OCI-LY7 (cell line): ENCODE results near the gene PCP4L1. TPM values are rescaled to one million over a fixed set of nuclear protein-coding genes. Genes with fewer than 3 reads are reported as not detected.

Source experiments
- BruUV-seq: library from RNA; stranded (reverse); fragments of 400-500 nt; replicated peaks from 2 replicates; lab custom pipeline; 2021; lab: Mats Ljungman, UMichigan
- CTCF ChIA-PET: fragments of 300-600 bp; sonication (Branson Sonifier 250); formaldehyde crosslinking; loops from one replicate; lab custom pipeline; 2022; ENCODE audit warnings: antibody characterized with exemption; ENCODE audit not compliant: unreplicated experiment; lab: Charles Lee
- POLR2A ChIA-PET: fragments of 300-600 bp; sonication (Branson Sonifier 250); formaldehyde crosslinking; loops from one replicate; lab custom pipeline; 2022; ENCODE audit warnings: antibody characterized with exemption; lab: Charles Lee
- DNase-seq: peaks from one replicate; pipeline ENCODE4 v3.0.0-alpha.2; 2015; ENCODE audit warnings: low spot score
- H2AFZ ChIP-seq: fragments of 200-600 bp; sonication (generic), shearing (Covaris generic); 2 replicates; pipeline ENCODE4 v1.6.1; 2014; ENCODE audit warnings: mild to moderate bottlenecking, antibody characterized with exemption, low read length, moderate library complexity
- H3K27ac ChIP-seq: fragments of 200-600 bp; sonication (generic); 2 replicates; pipeline ENCODE4 v1.5.1; 2014; ENCODE audit warnings: mixed run types, low read depth, mild to moderate bottlenecking, moderate library complexity, low read length, inconsistent platforms; ENCODE audit not compliant: poor library complexity, severe bottlenecking
- H3K36me3 ChIP-seq: fragments of 200-600 bp; sonication (generic); 2 replicates; pipeline ENCODE4 v1.6.1; 2014; ENCODE audit warnings: mild to moderate bottlenecking, antibody characterized with exemption, low read length, moderate library complexity, mixed read lengths; ENCODE audit not compliant: insufficient read depth
- H3K4me1 ChIP-seq: fragments of 200-600 bp; sonication (generic); 2 replicates; pipeline ENCODE4 v1.5.1; 2014; ENCODE audit warnings: mild to moderate bottlenecking, low read length; ENCODE audit not compliant: insufficient read depth, poor library complexity, severe bottlenecking
- H3K4me2 ChIP-seq: fragments of 200-600 bp; sonication (generic); 2 replicates; pipeline ENCODE4 v1.6.1; 2014; ENCODE audit warnings: mild to moderate bottlenecking, low read length
- H3K4me3 ChIP-seq: fragments of 200-600 bp; sonication (generic); 2 replicates; pipeline ENCODE4 v1.5.1; 2014; ENCODE audit warnings: mild to moderate bottlenecking, low read depth, low read length; ENCODE audit not compliant: poor library complexity, severe bottlenecking
- H3K79me2 ChIP-seq: fragments of 200-600 bp; sonication (generic); 2 replicates; pipeline ENCODE4 v1.6.1; 2016; ENCODE audit warnings: low read depth, mild to moderate bottlenecking, low read length, moderate library complexity, mixed read lengths; ENCODE audit not compliant: insufficient read depth
- H3K9me2 ChIP-seq: fragments of 200-600 bp; sonication (generic); 2 replicates; pipeline ENCODE4 v1.6.1; 2016; ENCODE audit warnings: mild to moderate bottlenecking, low read length, mixed read lengths; ENCODE audit not compliant: insufficient read depth
- H3K9me3 ChIP-seq: fragments of 200-600 bp; sonication (generic); 2 replicates; pipeline ENCODE4 v1.6.1; 2014; ENCODE audit warnings: mild to moderate bottlenecking, mixed run types, low read length, mixed read lengths
- H4K20me1 ChIP-seq: fragments of 200-600 bp; sonication (generic); 2 replicates; pipeline ENCODE4 v1.6.1; 2014; ENCODE audit warnings: mild to moderate bottlenecking, antibody characterized with exemption, low read length, moderate library complexity, mixed read lengths; ENCODE audit not compliant: insufficient read depth
- CTCF ChIP-seq: fragments of 200-600 bp; sonication (generic); conservative IDR thresholded peaks from 2 replicates; pipeline ENCODE4 v1.5.1; 2014; ENCODE audit warnings: mild to moderate bottlenecking, antibody characterized with exemption, low read length, moderate library complexity, mixed read lengths
- EZH2phosphoT487 ChIP-seq: fragments of 200-600 bp; sonication (generic); IDR thresholded peaks from 2 replicates; pipeline ENCODE4 v1.6.1; 2018; ENCODE audit warnings: low read depth, borderline replicate concordance, mild to moderate bottlenecking, mixed run types, antibody characterized with exemption, low read length, moderate library complexity, mixed read lengths
- intact Hi-C: fragments of 100-400 bp; cut with micrococcal nuclease; formaldehyde crosslinking; loops from one replicate; pipeline ENCODE4 v1.10.0; 2022; ENCODE audit not compliant: unreplicated experiment
- total RNA-seq, 2 experiments: library from RNA; depleted of rRNA in 1 of 2; stranded (reverse); fragments of >200 nt in 1 of 2; shearing (Covaris generic) in 1 of 2; gene quantifications; 2 replicates each; pipeline ENCODE4 v1.2.3, GENCODE V29; 2014 to 2022

The PCP4L1 gene
- total RNA-seq, 2 experiments from 2014 or later, result not detected

GRCh38 chr1:161261261-161262235 lies 3.0 kb downstream of the PCP4L1 start:
- Histone ChIP-seq H3K27ac (no peak overlapping the region), H3K4me3 (peak overlapping the region; percentile 39), H4K20me1 (no peaks in the 10 kb centered on the region), H3K4me2 (peak overlapping the region; percentile 62), H3K79me2 (no peaks in the 10 kb centered on the region), H3K9me3 (no peaks in the 10 kb centered on the region), H3K9me2 (no peaks in the 10 kb centered on the region), H3K4me1 (peaks cover 18% of the 10 kb centered on the region), H3K36me3 (no peaks in the 10 kb centered on the region), H2AFZ (peak overlapping the region; percentile 72)
- ChIA-PET CTCF (interaction anchor here (0.6 kb wide), 1 partner anchor 112 kb away, joined by 3 read pairs; no protein-coding TSS in a partner anchor), POLR2A (interaction anchor here (0.5 to 0.7 kb wide), 2 partner anchors 9 to 42 kb away, joined by 3 read pairs; no protein-coding TSS in a partner anchor)
- TF ChIP-seq EZH2phosphoT487 (no peak), CTCF (no peak)
- intact Hi-C loops, result no loop called here
- no TSS peak for BruUV-seq
- DNase-seq, result peak; percentile 61

- BruUV-seq, result no TSS peak
- Histone ChIP-seq H3K36me3 (no peaks in the 10 kb centered on the region), H3K9me3 (no peaks in the 10 kb centered on the region), H3K4me3 (no peak overlapping the region), H2AFZ (no peak overlapping the region), H4K20me1 (no peaks in the 10 kb centered on the region), H3K27ac (no peak overlapping the region), H3K4me2 (no peak overlapping the region), H3K4me1 (peaks cover 16% of the 10 kb centered on the region), H3K79me2 (no peaks in the 10 kb centered on the region), H3K9me2 (no peaks in the 10 kb centered on the region)
- intact Hi-C loops, result no loop called here
- CTCF ChIA-PET, result no interaction called here
- no peak for DNase-seq
- no peak for TF ChIP-seq CTCF
- TF ChIP-seq EZH2phosphoT487, result no peak
- POLR2A ChIA-PET, result no interaction called here
These were observed 6.8 kb downstream of the PCP4L1 start for GRCh38 chr1:161265305-161265704.

- Histone ChIP-seq H3K79me2 (no peaks in the 10 kb centered on the region), H3K9me3 (no peaks in the 10 kb centered on the region), H3K4me3 (no peak overlapping the region), H3K36me3 (no peaks in the 10 kb centered on the region), H3K9me2 (no peaks in the 10 kb centered on the region), H3K4me1 (peaks cover 7% of the 10 kb centered on the region), H4K20me1 (no peaks in the 10 kb centered on the region), H3K4me2 (no peak overlapping the region), H2AFZ (no peak overlapping the region), H3K27ac (no peak overlapping the region)
- no peak for TF ChIP-seq EZH2phosphoT487
- no peak for TF ChIP-seq CTCF
- intact Hi-C loops, result no loop called here
- DNase-seq, result no peak
- ChIA-PET CTCF (no interaction called here), POLR2A (no interaction called here)
- BruUV-seq, result no TSS peak
These were observed 7.7 kb downstream of the PCP4L1 start for GRCh38 chr1:161266202-161266601.
